Astrocyte (in vitro differentiated cells and primary cell): Measurements from ENCODE around the gene ADAMTS8. TPM values are rescaled to one million over a fixed set of nuclear protein-coding genes. Genes with fewer than 3 reads are reported as not detected.

Source experiments
- total RNA-seq: library from RNA; stranded (reverse); gene quantifications from 2 replicates; pipeline ENCODE4 v1.2.1, GENCODE V29; 2021

ADAMTS8 gene
- total RNA-seq, 1 donor from 2014 or later: 0.20 TPM

Other genes with a start within 250 kb of the ADAMTS8 start
- gene ZBTB44, start 113.7 kb downstream of the ADAMTS8 start, total RNA-seq: 25.3 and 26.2 TPM in 2 replicates
- 10.0 and 13.8 TPM in 2 replicates for gene ADAMTS15, start 20.0 kb upstream of the ADAMTS8 start, total RNA-seq